Retina (tissue), 1 donor: ENCODE results near the gene VSTM2B.
"Not testable (repeated sequence)": the region's sequence is repeated elsewhere in the genome, so short reads cannot be mapped to it uniquely, and the experiment has no call there.

Experiments
- DNase-seq: peaks from one replicate; pipeline ENCODE4 v3.0.0-alpha.2; 2016

The VSTM2B gene

GRCh38 chr19:29532097-29532496 is 6.3 kb downstream of the VSTM2B start:
- DNase-seq: no peak

- DNase-seq: no peak
Observed at GRCh38 chr19:29532956-29533355, 7.2 kb downstream of the VSTM2B start.

DNA sequence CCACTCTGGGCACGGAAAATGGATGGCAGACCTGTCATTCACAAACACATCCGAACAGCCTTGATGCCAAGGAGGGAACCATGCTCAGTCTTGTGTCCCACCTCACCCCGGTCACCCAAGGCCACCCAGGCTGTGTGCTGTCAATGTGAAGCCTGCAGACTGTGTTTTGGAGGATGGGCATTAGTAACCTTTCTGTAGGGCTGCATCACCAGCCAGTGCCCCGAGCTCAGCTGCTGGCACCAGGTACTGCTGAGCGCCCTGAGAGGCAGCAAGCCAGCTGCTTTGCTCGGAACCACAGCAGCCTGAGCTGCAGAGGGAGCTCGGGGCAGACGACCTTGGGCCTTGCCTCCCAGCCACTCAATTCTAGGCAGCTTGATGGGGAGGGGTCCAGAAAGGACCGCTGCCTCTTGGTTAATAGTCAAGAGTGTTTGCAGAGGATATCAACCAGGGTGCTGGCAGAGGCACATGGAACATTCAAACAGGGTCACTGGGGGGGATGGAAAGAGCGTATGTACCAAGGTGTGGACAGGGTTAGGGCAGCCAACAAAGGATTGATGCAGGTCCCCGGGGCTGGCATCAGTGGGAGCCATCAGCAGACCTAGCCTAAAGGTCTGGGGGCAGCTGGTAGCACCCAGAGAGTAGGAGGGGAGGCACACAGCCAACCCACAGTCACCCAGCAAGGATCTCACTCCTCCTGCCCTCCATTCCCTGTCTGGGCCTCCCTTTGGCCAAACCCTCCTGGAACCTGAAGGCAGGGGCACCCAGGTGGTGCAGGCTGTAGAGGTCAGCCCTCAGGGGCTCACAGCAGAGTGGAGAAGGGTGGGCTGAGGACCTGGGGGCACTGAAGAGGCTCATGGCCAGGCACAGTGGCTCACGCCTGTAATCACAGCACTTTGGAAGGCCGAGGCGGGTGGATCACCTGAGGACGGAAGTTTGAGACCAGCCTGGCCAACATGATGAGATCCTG is 8.1 kb downstream of the VSTM2B start:
- DNase-seq: no peak

DNA sequence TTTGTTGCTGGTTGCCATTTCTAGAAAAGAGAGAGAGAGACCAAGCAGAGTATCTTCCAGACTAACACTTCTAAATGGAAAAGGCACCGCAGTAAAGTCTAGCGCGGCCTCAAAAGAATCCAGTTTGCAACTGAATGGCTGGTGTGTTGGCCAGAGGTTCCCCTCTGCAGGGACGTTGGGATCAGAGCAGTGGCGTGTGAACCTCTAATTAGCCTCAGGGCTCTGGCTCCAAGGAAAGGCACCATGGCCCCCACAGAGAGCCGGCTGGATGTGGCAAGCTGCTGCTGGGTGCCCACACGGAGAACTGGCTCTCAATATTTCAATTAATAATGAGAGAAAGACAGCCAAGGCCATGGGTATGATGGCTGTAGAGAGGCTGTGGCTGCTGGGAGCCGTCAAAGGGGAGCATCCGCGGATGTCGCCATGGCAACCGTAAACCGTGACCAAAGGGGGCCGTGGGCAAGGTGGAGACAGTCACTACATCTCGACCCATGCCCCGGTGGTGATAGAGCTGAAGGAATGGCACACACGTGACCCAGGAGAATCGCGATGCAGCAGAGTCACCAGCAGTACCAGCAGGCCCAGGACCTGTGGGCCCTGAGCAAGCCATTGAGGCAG is 9.5 kb downstream of the VSTM2B start:
- DNase-seq: peak; percentile 66

- no peak for DNase-seq
Observed at GRCh38 chr19:29535984-29536508, 10.3 kb downstream of the VSTM2B start.

- DNase-seq: no peak
Observed at GRCh38 chr19:29537181-29537580, 11.4 kb downstream of the VSTM2B start.

- no peak for DNase-seq
Observed at GRCh38 chr19:29537601-29538000, 11.8 kb downstream of the VSTM2B start.

DNA sequence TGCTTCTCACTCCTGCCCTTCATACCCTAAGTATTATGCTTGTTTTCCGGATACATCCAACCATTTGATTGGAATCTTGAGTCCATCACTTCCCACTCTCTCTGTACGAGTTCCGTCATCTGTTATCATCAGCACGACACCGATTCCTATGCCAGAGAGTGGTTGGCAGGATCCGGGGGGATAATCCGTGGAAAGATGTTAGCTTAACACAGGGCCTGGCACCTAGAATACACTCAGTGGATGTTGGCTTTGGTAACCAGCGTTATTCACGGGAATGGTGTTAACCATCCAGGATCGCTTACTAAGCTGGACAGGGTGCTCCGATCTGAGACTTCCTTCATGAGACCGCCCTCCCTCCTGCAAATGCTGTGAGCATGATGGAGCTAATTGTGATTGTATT is 12.4 kb downstream of the VSTM2B start:
- DNase-seq: no peak

DNA sequence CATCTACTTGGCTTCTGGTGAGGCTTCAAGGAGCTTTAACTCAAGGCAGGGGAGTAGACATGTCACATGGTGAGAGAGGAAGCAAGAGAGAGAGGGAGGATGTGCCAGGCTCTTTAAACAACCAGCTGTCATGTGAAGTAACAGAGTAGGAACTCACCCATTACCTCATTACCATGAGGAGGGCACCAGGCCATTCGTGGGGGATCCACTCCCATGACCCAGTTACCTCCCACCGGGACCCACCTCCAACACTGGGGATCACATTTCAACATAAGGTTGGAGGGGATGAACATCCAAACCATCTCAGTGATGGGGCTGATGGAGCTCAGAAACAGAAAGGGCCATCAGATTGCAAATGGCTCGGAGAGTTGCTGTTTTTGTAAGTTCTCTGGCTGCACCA is 12.9 kb downstream of the VSTM2B start:
- DNase-seq: no peak

DNA sequence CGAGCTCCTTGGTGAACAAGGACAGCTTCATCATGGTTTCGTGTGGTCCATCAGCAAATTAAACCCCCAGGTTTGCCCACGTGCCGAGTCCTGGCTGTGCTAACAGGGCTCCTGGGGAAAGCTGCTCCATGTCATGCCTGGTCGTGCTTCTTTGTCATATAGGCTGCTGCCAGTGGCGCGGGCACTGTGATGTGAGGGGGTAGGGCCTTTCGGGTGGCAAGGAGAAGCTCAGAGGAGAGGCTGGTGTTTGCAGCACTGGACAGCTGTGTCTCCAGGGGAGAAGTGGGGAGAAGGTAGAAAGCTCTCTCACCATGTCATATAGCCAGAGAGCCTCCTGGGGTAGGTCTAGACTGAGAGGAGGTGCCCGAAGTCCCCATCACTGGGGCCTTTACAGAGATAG is 13.3 kb downstream of the VSTM2B start:
- DNase-seq: no peak

DNA sequence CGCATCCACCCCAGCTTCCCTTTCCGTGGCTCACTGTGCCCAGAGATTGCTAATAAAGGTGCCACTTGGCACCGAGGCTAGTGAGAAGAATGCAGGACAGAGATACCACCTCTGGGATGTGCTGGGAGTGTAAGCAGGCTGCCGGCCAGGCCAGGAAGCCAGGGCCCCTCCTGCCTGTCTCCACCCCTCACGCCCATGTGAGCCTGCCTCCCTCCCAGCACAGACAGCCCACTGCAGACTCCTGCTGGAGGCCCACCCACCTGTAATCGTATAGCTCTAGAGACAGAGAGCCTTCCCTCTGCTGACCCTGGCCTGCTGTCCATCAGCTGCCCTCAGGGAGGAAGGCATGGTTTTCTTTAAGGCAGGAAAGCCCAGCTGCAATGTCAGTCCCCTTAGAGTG is 13.9 kb downstream of the VSTM2B start:
- DNase-seq: no peak

- DNase-seq: no peak
Observed at GRCh38 chr19:29540114-29540513, 14.3 kb downstream of the VSTM2B start.

DNA sequence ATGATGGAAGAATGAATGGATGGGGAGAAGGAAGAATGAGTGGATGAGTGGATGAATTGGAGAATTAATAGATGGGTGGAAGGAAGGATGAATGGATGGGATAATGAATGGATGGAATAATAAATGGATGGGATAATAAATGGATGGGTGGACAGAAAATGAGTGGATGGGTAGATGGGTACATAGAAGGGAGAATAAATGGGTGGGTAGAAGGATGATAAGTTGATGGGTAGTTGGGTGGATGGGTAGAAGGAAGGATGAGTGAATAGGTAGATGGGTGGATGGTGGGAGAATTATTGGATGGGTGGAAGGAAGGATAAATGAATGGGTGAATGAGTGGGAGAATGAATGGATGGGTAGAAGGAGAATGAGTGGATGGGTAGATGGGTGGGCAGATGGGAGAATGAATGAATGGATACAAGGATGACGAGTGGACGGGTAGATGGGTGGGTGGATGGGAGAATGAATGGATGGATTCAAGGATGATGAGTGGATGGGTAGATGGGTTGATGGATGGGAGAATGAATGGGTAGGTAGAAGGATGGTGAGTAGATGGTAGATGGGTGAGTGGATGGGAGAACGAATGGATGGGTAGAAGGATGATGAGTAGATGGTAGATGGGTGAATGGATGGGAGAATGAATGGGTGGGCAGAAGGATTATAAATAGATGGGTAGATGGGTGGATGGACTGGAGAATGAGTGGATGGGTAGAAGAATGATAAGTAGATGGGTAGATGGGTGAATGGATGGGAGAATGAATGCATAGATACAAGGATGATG is 15.9 kb downstream of the VSTM2B start:
- no peak for DNase-seq

- no peak for DNase-seq
Observed at GRCh38 chr19:29542327-29542726, 16.5 kb downstream of the VSTM2B start.

DNA sequence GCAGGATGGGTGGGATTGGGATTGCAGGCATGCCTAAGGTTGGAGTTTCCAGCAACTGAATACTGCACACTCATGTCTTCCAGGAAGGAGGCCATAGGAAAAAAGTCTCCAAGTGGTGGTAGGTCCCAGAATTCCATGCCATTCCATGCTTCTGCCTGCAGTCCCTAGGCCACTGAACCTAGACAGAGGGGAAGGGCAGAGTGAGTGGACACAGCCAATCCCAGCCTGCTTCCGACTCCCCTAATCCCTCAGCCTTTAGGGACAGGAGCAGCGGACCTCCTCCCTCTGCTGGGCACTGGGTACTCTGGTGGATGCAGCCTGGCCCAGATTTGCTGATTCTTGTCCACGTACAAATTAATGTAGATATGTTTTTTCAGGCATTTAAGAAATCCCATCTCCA is 17.0 kb downstream of the VSTM2B start:
- DNase-seq: no peak

- no peak for DNase-seq
Observed at GRCh38 chr19:29543381-29543780, 17.6 kb downstream of the VSTM2B start.

GRCh38 chr19:29544656-29545360 is 19.0 kb downstream of the VSTM2B start:
- DNase-seq: no peak

- DNase-seq: not testable (repeated sequence)
Observed at GRCh38 chr19:29545447-29545846, 19.7 kb downstream of the VSTM2B start.

- no peak for DNase-seq
Observed at GRCh38 chr19:29545866-29546582, 20.2 kb downstream of the VSTM2B start.

DNA sequence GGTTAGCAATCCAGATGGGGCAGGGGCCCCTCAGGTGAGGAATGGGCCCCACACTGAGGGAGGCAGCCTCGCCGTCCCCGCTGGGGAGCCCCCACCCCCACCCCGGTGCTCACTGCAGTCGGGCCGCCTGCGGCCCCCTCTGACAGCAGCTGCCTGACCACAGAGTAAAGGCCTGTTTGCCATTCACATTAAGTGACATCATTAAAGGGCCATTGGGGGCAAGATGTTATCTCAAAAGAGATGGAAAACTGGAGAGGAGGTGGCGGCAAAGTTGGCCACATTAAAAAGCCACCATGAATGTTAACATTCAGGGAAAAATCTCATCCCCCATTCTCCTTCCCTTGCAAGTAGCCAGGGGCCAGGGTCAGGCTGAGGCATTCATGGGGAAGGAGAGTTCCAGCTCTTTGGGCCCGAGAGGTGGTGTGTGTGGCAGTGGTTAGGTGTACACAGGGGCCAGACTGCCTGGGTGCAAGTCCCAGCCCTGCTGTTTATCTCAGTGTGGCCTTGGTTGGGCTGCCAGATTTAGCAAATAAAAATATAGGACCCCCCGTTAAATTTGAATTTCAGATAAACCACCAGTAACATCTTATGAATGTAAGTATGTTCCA is 20.9 kb downstream of the VSTM2B start:
- DNase-seq: no peak

DNA sequence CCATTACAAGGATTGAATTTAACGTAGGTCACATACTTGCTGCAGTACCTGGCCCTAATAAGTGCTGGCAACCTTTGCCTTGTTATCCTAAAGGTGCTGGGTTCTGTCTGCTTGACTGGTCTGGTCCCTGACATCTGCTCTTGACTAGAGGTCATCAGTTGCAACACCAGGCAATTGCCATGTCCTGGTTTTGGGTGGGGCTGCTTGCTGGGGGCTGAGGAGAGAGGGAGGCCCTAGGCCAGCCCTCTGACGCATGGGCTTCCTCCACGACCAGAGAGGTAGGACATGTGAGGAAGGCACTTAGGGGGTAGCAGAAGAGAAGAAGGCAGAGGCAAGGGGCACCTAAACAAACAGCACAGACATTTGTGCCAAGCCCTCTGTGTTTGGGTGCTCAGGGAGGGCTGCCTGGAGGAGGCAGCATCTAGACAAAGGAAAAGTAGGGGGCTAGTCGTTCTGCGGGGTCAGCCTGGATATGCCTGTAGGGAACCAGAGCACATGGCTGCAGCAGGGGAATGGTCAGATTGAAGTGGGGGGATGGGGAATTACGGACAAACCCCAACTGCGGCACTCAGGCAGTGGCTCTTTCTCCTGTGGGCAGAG is 21.7 kb downstream of the VSTM2B start:
- DNase-seq: no peak
